NCI-H524 treated with DMSO at 0.1 percent for 48 hours (cell line): Measurements from ENCODE around the gene PTH1R.

Experiments used
- DNase-seq: peaks from one replicate; lab custom pipeline; 2025; lab: John Stamatoyannopoulos, UW

PTH1R gene

DNA sequence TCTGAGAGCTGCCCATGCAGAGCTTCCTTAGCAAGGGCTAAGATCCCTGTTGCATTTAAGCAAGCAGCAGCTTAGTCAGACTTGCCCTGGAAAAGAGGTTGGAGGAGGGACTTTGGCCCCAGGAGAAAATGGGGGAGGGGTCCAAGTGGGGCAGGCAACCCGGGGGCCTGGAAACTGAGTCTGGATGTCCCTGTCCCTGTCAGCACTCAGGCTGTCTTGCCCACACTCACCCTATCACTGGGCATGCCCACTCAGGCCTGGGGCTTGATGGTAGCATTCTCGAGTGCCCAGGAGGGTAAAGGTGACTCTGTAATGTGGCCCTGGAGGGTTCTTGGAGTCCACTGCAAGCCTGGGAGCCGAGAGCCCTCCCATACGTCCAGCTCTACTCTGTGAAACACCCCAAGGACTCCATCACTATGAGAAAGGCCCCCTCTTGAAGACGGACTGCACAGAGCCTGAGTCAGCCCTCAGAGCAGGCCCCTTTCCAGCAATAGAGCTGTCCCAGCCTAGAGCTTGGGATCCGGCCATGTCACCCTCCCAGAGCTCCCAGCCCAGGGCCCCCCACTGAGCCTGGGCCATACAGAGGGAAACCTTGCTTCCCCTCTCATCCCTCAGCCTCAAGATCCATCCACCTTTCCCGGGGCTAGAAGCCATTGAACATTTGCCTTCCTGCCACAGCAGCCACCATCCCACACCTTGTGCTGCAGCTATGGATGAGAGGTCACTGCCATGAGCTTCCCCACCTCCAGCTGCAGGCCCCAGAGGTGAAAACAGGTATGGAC is 27.6 kb upstream of the PTH1R start:
- no peak for DNase-seq

DNA sequence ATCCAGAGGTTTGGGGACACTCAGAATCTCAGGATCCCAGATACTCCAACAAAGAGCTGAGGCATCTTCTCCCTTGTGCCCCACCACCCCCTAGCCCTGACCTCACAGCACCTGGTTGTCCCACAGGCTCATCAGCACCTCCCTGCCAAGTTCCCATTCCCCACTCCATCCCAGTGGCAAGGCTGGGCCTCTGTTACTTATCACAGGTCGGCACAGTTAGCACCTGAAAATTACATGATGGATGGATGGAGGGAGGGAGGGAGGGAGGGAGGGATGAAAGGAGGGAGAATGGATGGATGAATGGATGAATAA is 27.1 kb upstream of the PTH1R start:
- no peak for DNase-seq

DNA sequence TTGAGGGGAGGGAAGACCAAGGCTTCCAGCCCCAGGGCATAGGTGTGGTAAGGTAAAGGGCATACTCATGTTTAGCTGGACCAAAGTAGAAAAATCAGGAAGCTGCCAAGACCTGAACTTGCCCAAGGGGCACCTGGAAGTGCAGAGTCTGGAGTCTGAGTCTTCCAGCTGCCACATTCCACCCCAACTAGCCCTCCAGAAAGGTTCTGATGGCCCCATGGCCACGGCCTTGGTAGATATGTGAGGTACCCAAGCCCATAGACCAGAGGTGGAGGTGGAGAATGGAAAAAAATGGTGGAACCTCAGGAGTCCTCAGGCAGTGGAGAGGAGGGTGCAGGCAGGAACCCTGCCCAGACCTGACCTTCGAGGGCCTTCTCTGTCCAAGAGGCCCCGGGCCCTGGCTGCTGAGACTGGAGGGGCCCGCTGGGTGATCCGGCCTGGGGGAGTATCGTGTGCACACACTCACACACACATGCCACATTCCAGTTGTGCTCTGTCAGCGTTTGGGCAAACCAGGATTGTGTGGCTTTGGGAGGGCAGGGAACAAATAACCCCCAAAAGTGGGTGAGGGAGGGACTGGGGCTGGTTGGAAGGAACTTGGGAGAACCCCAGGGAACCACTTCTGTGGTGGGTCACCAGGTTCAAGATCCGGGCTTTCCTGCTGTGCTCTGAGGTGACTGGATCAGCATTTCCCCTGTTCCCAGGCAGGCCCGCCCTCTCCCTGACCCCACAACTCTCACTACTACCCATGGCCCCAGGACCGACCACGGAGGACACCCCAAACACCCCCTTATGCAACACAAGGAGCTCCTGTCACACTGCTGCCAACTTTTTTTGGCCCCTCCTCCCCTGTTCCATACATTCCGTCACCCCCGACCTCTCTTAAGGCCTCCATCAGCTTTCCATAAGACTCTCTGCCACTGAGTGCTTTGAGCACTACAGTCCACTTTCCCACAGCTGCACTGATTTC is 25.9 kb upstream of the PTH1R start:
- no peak for DNase-seq

DNA sequence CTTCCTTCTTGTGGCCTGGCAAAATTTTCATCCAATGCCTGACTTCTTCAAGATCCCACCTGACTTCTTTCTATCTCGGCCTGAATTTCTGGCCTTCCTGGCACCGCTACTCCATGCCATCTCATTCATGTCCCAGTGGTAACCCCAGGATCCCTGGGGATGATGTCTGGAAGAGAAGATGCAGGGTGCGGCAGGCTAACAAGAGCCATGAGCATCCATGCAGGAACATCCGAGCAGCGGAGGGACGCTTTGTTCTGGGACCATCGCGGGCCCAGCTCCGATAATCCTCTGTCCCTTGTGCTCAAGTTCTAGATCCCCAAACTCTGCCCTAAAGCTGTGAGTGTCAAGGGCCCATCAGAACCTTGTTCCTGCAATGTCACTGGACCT is 25.2 kb upstream of the PTH1R start:
- no peak for DNase-seq

DNA sequence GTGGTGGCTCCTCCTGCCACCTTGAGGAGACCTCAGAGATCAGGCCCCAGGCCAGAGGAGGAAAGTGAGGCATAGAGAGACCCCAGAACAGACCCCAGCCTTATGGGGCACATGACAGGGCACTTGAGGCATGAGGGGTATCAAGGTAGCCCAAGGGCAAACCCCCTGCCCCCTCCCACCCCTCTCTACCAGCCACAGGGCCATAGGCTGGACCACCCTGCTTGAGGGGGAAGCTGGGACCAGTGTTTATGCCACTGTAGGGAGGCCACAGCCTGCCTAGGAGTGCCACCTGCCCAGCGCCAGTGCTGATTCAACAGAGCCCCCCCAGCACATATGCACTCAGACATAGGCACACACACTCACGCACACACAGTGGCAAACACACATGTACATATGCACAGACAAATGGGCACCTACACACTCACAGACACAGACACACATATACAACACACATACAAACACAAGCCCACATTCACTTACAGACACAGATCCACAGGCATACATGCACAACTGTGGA is 24.6 kb upstream of the PTH1R start:
- DNase-seq: no peak

DNA sequence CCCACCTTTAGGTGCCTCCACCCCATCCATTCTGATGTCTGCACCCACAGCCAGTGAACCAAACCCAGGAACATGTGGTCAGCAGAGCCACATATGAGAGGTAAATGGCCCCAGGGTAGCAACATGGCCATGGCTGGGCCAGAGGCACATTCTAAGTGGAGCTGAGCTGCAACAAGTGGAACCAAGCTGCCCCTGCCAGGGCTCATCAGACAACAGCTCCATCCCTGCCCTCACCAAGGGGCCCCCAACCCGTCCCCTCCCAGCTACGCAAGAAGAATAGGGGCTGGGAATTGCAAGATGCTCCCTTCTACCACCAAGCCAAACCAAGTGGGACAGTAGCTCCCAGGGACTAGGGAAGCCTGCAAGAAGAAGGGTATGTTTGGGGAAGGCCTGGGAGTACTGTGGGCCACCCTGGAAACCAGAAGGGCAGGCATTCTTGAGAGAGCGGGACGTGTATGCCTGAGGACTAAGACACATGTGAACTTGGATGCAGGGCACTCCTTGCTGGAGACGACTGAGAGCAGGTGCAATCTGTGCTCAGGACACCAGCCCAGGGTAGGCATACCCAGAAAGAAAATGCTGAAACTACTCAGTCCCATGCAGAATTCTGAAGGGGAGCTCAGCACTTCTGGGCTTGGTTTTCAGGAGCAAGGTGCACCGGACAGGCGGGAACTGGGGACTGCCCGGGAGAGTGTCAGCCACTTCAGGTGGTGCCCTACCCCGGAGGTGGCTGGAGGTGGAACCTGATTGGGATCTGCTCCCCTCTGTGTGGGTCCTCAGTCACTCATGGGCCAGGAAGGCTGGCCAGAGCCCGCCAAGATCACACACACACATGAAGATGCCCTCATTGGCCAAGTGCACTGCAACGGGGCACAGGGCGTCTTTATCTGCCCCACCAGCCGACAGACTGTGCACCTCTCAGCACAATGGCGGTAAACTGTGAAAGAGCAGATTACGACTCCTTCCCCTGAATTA is 23.8 kb upstream of the PTH1R start:
- no peak for DNase-seq

DNA sequence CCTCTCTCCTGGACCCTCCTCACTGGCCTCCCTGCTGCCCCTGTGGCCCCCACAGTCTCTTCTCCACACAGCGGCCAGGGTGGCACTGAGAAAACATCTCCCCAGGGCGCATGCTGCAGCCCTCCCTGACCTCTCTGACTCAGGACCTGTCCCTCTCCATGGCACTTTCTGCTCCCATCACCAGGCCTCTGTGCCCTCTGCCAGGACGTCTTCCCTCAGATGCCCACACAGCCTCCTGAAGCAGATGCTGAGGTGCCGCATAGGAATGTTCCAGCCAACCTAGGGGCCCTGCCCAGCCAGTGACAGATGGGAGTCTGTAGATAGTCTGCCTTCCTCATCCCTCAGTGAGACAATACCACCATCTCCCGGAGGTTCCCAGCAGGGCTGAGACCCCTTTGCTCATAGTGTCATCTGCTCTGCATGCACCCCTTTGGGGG is 22.9 kb upstream of the PTH1R start:
- no peak for DNase-seq

DNA sequence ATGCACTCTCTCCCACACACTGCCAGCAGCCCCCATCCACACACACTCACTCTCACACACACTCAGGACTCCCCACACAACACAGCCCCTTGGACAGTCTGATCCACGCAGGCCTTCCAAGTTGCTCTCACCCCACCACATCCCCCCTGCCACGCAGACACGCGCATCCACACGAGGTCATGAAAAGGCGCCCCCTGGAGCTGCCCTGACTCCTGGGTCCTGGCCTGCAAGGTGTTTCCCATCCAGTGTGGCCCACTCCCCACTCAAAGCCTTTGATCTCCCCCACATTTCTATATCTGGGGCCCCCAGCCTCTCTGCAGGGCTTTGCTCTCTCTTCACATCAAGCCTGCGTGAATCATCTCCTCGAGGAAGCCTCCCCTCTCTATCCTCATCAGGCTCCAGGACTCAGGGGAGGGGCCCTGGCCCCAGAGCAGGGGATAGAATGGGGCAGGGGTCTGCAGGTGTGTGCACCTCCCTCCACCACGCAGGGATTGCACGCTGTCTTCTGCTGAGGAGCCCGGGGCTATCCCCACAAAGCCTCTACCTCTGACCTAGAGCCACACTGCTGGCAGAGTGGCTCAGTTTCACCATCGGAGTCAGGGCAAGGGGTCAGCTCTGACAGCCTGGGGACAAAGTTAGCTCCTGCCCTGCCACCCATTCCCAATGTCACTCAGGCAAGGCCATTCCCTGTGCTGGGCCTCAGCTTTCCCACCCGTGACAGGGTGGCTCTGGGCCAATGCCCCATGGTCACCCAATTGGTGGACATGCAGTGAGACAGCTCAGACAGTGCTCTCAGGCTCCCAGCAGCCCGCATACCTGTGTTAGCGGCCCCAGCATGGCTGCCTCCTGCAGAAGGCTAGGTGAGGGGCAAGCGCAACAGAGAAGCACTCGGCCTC is 20.7 kb upstream of the PTH1R start:
- DNase-seq: no peak

DNA sequence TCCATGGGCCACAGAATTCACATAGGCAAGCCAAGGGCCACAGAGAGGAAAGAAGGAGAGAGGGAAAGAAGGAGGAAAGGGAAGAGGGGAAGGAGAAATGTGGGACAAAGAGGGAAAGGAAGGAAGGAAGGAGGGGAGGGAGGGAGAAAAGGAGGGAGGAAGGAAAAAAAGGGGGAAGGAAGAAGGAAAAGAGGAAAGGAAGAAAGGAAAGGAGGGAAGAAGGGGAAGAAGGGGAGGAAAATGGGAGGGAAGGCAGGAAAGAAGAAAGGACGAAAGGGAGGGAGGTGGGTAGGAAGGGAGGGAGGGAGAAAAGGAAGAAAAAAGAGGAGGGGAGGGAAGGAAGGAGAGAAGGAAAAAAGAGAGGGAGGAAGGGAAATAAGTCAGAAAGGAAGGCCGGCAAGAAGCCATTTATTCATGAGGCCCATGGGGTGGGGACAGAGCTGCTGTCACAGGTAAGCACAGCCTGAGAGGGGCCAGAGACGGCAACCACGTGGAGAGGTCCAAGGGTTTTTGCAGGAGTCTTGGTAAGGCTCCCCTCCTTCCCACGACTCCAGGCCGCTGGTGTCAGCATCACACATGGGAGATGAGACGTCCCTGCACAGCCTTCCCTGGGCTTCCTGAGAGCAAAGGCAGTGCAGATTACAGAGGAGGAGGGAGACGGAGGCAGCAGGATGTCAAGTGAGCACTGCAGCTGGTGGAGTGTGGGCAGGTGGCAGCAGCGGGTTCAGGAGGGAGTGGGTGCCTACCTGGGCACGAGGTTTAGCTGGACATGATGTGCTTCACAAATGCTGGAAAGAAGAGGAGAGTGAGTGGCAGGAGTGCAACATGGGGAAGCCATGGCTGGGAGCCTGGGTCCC is 19.8 kb upstream of the PTH1R start:
- no peak for DNase-seq

DNA sequence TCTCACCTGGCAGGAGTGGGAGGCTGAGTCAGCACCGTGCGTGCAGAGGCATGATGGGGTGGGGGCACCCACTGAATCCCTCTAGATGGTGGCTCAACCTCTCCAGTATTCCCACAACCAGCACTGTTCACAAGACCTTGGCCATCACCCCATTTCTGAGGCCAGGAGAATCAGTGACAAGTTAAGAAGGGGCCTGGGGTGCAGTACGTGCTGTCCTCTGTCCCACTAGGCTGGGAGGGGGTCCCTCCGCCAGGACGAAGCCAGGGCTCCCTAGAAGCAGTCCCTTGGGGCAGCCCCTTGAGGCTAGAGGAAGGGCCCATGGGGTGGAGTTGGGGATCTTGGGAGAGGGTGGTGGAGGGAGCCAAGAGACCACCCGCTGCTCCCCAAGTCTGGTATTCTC is 19.1 kb upstream of the PTH1R start:
- DNase-seq: no peak

DNA sequence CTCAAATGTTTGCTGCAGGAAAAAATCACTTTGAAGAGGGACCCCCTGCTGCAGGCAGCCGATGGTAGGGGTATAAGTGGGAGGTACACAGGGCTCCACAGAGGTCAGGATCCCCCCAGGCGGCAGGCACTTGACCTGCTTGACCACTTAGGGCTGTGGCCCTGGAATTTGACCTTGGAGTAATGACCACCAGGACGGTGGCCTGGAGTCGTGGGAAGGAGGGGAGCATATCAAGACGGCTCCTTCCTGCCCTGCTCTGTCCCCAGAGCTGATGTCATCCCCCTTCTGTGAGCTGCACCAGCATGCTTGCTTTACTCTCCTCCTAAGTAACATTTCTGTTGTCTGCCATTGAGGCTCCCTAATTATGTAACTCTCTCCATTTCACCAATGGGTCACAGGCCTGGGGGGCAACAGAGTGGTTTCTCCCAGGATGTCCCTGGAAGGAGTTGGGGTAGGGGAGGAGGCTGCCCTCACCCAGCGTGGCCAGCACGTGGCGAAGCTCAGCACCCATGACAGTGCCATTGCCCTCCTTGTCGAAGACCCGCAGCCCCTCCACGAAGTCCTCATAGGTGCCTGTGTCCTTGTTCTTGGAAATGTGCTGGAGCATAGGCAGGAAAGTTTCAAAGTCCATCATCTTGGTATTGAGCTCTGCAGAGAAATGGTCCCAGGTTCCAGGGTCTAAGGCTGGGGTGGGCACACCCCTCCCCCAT is 18.4 kb upstream of the PTH1R start:
- no peak for DNase-seq

DNA sequence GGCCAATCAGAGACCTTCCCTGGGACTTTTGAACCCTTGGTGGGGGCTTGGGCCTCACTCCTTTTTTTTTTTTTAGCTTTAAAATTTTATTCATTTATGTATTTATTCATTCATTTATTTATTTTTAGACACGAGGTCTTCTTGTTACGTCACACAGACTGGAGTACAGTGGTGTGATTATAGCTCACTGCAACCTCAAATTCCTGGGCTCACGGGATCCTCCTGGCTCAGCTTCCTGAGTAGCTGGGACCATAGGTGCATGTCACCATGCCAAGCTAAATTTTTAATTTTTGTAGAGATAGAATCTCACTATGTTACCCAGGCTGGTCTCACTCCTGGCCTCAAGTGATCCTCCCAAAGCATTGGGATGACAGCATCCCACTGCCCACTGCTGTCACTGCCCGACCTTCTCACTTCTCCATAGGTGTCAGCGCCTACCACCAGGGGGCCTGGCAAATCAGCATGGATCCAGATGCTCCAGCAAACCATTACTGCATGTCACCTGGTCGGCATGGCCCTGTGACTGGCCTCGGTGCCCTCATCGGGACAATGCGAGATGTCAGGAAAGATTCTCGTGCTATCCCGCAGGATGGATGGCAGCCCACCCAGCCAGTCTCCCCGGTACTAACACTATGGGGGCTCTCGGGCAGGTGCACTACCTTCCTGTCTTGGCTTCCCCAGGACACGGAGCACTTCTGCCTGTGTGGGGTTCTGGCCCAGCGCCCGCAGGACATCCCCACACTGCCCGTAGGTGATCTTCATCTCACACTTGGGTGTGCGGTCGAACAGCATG is 17.3 kb upstream of the PTH1R start:
- no peak for DNase-seq

DNA sequence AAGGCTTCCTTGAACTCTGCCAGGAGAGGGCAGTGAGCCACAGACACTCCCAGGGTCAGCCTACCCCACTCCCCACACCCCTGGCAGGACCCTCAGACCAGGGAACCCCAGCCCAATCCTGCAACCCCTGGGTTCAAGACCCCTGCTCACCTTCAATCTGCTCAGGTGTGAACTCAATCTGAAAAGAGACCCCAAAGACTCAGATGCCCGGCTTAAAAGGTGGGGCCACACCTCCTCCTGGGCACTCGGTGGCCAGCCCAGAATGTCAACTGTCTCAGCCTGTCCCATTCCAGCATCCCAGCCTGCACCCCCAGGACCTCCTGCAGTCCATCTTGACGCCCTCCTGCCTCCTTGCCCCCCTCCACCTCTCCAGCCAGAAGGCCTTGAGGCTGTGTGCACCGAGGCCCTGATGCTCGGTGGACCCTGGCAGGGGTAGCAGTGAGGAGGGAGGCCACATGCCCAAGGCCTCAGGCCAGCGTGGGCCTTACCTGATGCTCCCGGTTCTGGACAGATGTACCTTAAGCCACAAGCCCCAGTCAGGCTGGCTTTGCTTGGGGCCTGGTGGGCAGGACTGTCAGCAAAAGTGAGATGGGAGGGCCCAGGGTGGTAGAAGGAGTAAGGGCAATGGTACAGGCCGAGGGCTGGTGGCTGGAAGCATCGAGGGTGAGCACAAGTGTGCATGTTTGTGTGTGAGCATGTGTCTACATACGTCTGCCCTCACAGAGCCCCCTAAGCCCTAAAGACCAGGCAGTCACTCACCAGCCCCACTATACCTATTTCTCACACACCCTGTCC is 16.5 kb upstream of the PTH1R start:
- DNase-seq: no peak

DNA sequence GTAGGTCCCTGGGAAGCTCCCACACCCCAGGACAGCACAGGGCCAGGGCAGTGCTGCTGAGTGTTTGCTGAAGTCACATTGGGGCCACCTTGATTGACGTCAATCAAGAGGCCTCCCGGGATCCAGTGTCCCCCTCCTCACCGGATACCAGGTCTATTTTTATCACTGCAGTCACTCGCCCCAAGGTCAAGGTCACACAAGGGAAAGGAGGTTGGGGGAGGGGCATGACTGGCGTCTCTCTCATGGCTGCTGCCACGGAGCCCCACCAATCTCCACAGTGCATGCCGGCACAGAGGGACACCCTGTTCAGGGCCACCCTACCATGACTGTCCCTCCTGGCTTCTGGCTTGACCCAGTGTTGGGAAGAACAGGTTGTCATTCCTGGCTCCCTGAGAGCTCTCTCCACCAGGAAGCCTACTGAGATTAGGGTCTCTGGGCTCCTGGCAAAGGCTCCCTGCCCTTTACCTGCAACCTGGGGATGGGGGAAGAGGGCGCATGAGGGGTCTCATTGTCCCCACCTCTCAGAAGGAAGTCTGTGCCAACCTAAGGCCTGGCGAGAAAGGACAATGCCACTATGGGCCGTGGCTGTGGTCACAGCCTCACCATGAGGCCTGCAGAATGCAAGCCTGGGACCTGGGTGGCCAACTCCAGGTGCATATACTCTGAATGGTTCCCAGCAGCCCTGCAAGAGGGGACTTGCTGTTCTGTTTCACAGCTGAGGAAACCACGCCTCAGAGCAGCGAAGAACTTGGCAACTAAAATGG is 15.7 kb upstream of the PTH1R start:
- DNase-seq: no peak

DNA sequence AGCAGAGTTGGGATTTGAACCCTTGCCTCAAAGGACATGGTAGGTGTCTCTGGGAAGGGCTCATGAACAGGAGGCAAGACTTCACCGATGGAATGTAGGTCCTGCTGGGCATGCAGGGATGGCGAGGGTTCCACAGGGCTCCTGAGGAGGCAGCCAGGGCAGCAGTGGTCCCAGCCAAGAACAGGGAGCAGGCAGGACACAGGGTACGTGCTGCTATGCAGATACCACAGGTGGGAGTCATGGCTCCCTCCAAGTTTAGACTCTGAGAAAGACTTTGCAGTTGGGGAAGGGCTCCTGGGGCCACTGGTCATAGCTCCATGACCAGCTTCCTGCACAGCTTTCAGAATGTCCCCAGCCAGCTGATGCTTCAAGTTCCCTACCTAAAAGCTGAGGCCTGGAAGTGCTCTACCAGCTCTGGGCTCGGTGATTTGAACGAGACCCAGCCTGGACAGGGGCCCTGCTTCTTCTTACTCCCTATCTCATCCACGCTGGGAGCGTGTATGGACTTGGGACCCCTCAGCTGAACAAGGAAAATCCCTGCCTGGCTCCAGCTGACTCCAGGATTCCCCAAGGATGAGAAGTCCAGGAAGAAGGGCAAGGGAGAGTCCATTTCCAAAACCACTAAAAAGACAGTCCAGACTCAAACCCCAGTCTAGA is 15.0 kb upstream of the PTH1R start:
- DNase-seq: no peak

DNA sequence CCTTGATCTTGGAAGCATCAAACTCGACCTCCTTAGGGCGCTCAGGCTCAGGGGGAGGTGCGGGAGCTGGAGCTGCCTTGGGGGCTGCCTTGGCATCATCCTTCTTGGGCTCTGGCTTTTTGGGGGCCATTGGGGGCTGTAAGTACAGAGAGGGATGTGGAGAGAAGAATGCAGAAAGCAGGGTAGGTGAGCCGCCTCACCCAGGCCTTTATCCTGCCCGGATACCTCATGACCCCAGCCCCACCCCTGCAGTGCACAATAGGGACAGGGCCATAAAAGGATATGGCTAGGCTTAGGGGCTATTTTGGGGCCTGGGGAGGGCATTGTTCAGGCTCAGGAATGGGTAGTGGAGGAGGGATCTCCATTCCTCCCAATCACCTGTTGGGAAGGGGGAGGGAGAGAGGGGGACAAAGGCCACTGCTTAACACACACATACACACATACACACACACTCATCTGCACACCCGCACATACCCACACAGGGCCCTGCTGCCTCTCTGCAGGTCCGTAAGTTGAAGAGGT is 14.2 kb upstream of the PTH1R start, which contains the start of gene MYL3:
TSS of gene MYL3 (minus strand) at position 184 of the 522 bp plus-strand sequence. CDS start at position 130, 54 bp downstream.
- DNase-seq: no peak
